ENCODE data around the gene CD55. TPM values are rescaled to one million over a fixed set of nuclear protein-coding genes. Genes with fewer than 3 reads are reported as not detected.
A peak's percentile ranks its signal among the peaks of the same experiment; 100 is the strongest.

CD55 gene
- total and polyA plus RNA-seq, 2 experiments from 2014 or later, result 16.7 to 18.5 TPM

GRCh38 chr1:207302618-207303393 is 18.7 kb upstream of the CD55 start:
- no peak for ATAC-seq
- peaks cover 38% of the 10 kb centered on the region for H3K4me1 Mint-ChIP-seq

GRCh38 chr1:207304710-207305488 is 16.6 kb upstream of the CD55 start:
- TF ChIP-seq ZNF462 (CRISPR knock-in tag; IDR thresholded peaks at IDR 0.05), result no peak
- TF ChIP-seq ZNF331 (CRISPR knock-in tag; IDR thresholded peaks at IDR 0.05; ENCODE audit: low read depth), result no peak
- DNase-seq (ENCODE audit: low spot score) (no peak), ATAC-seq (no peak)
- H3K36me3 Mint-ChIP-seq (ENCODE audit: low read depth), result peaks cover 11% of the 10 kb centered on the region; the same call in 2 of the 3 replicates
- H3K4me3 Mint-ChIP-seq, result no peak overlapping the region
- H2AFZ ChIP-seq, result no peak overlapping the region
- peaks cover 8% of the 10 kb centered on the region; the same call in 2 of the 3 replicates for H3K9me3 Mint-ChIP-seq
- H4K20me1 ChIP-seq (replicated peaks; ENCODE audit: insufficient read depth), result no peaks in the 10 kb centered on the region
- peaks cover 43% of the 10 kb centered on the region for H3K4me1 Mint-ChIP-seq
- no peak overlapping the region for H3K27ac ChIP-seq (ENCODE audit: low read depth)
- H3K4me3 ChIP-seq, result no peak overlapping the region
- H3F3A ChIP-seq (replicated peaks; ENCODE audit: low read depth), result no peaks in the 10 kb centered on the region
- no peaks in the 10 kb centered on the region for H3K79me2 ChIP-seq (replicated peaks; ENCODE audit: insufficient read depth)
- no peaks in the 10 kb centered on the region for H3K36me3 ChIP-seq (ENCODE audit: insufficient read depth)
- H3K27me3 Mint-ChIP-seq (ENCODE audit: insufficient read depth, low read depth, poor library complexity), result no peaks in the 10 kb centered on the region
- no peak overlapping the region for H3K4me2 ChIP-seq
- peaks cover 34% of the 10 kb centered on the region for H3K4me1 ChIP-seq (ENCODE audit: insufficient read depth)
- H3K9me2 ChIP-seq (ENCODE audit: insufficient read depth), result no peaks in the 10 kb centered on the region
- H3K27ac Mint-ChIP-seq, result no peak overlapping the region
- H3K27me3 ChIP-seq (ENCODE audit: insufficient read depth), result no peaks in the 10 kb centered on the region

More at GRCh38 chr1:207302618-207303393, 18.7 kb upstream of the CD55 start:
- Histone ChIP-seq H3K4me2 (no peak overlapping the region), H3K27me3 (ENCODE audit: insufficient read depth) (no peaks in the 10 kb centered on the region), H3F3A (replicated peaks; ENCODE audit: low read depth) (no peaks in the 10 kb centered on the region), H3K79me2 (replicated peaks; ENCODE audit: insufficient read depth) (no peaks in the 10 kb centered on the region), H3K4me3 (no peak overlapping the region), H2AFZ (0 out of 2 replicates have a peak overlapping the region, but pooled peaks have one; percentile 67), H3K36me3 (ENCODE audit: insufficient read depth) (no peaks in the 10 kb centered on the region), H3K4me1 (ENCODE audit: insufficient read depth) (peaks cover 34% of the 10 kb centered on the region), H3K27ac (ENCODE audit: low read depth) (no peak overlapping the region), H3K9me2 (ENCODE audit: insufficient read depth) (no peaks in the 10 kb centered on the region), H4K20me1 (replicated peaks; ENCODE audit: insufficient read depth) (no peaks in the 10 kb centered on the region)
- H3K9me3 Mint-ChIP-seq, result peaks cover 8% of the 10 kb centered on the region; the same call in 2 of the 3 replicates
- peaks cover 2% of the 10 kb centered on the region for H3K27me3 Mint-ChIP-seq (ENCODE audit: insufficient read depth, low read depth, poor library complexity)
- no peak overlapping the region for H3K4me3 Mint-ChIP-seq
- no peak for DNase-seq (ENCODE audit: low spot score)
- peaks cover 11% of the 10 kb centered on the region; the same call in 2 of the 3 replicates for H3K36me3 Mint-ChIP-seq (ENCODE audit: low read depth)
- no peak for TF ChIP-seq ETS1 (IDR thresholded peaks at IDR 0.05)
- no peak for TF ChIP-seq JUNB (IDR thresholded peaks at IDR 0.05; ENCODE audit: unreplicated experiment)
- TF ChIP-seq CTCF (conservative IDR thresholded peaks at IDR 0.05; ENCODE audit: low read depth in 2 of 2), result no peak
- no peak overlapping the region for H3K27ac Mint-ChIP-seq

Data from GM23338 (cell line).